K562 (cell line): Measurements from ENCODE around the gene ERN1. TPM values are rescaled to one million over a fixed set of nuclear protein-coding genes. Genes with fewer than 3 reads are reported as not detected.

Experiments used
- BCL6 ChIP-seq: fragments of 250-450 bp; sonication (Bioruptor Pico); IDR thresholded peaks from 2 replicates; pipeline ENCODE4 v1.4.0; 2020
- CSDE1 ChIP-seq, 2 experiments: fragments of 450-650 bp; IDR thresholded peaks; 2 replicates each; pipeline ENCODE4 v1.6.1; 2016; ENCODE audit warnings: mild to moderate bottlenecking in 1 of 2
- ESRRB ChIP-seq: fragments of 250-450 bp; sonication (Bioruptor Pico); IDR thresholded peaks from 2 replicates; pipeline ENCODE4 v1.5.0; 2020; ENCODE audit warnings: mild to moderate bottlenecking, moderate library complexity, borderline replicate concordance
- HEY1 ChIP-seq: fragments of 250-450 bp; sonication (Bioruptor Pico); IDR thresholded peaks from 2 replicates; pipeline ENCODE4 v1.5.0; 2020; ENCODE audit warnings: mild to moderate bottlenecking, moderate library complexity, borderline replicate concordance
- KAT8 ChIP-seq: fragments of 450-650 bp; IDR thresholded peaks from 2 replicates; pipeline ENCODE4 v1.6.1; 2016; ENCODE audit warnings: low read depth, mild to moderate bottlenecking
- MEF2D ChIP-seq: conservative IDR thresholded peaks from 2 replicates; pipeline ENCODE4 v1.6.1; 2016; ENCODE audit warnings: low read depth, missing genetic modification characterization, missing compliant biosample characterization
- PHF20 ChIP-seq: fragments of 450-650 bp; IDR thresholded peaks from 2 replicates; pipeline ENCODE4 v1.6.1; 2018; ENCODE audit not compliant: partially characterized antibody
- RBFOX2 ChIP-seq: fragments of 200-400 bp; formaldehyde crosslinking; IDR thresholded peaks from 2 replicates; pipeline ENCODE4 v1.6.1; 2017; ENCODE audit warnings: low read depth, mild to moderate bottlenecking, low read length, moderate library complexity
- STAG1 ChIP-seq: sonication (generic); formaldehyde crosslinking; IDR thresholded peaks from 2 replicates; pipeline ENCODE4 v1.5.0; 2020; ENCODE audit warnings: missing genetic modification reagents, borderline replicate concordance
- TEAD1 ChIP-seq, 2 experiments: fragments of 450-650 bp in 1 of 2; sonication (generic) in 1 of 2; formaldehyde crosslinking; IDR thresholded peaks; 2 replicates each; pipeline versions ENCODE4 v1.4.0 to v1.8.0; 2020 to 2022; ENCODE audit warnings: mild to moderate bottlenecking in 2 of 2, missing genetic modification reagents in 1 of 2
- TGIF2 ChIP-seq: sonication (generic); formaldehyde crosslinking; IDR thresholded peaks from 2 replicates; pipeline ENCODE4 v1.8.1; 2022; ENCODE audit warnings: mild to moderate bottlenecking, missing genetic modification reagents, moderate library complexity
- ZNF239 ChIP-seq: fragments of 250-450 bp; sonication (Bioruptor Pico); IDR thresholded peaks from 2 replicates; pipeline ENCODE4 v1.4.0; 2020; ENCODE audit warnings: mild to moderate bottlenecking
- ZNF3 ChIP-seq: fragments of 250-450 bp; sonication (Bioruptor Pico); IDR thresholded peaks from 2 replicates; pipeline ENCODE4 v1.5.0; 2021; ENCODE audit warnings: mild to moderate bottlenecking, moderate library complexity
- ZNF589 ChIP-seq: fragments of 200-800 bp; sonication (Bioruptor generic); IDR thresholded peaks from 2 replicates; pipeline ENCODE4 v1.6.1; 2016; ENCODE audit warnings: low read depth, missing genetic modification characterization, missing compliant biosample characterization
- ZNF699 ChIP-seq: fragments of 250-450 bp; sonication (Bioruptor Pico); IDR thresholded peaks from 2 replicates; pipeline ENCODE4 v1.8.0; 2021; ENCODE audit warnings: mild to moderate bottlenecking, moderate library complexity; ENCODE audit not compliant: insufficient replicate concordance
- polyA plus RNA-seq, 8 experiments: library from polyadenylated mRNA; depleted of rRNA in 4 of 8; stranded (reverse) in 5 of 8; unstranded in 3 of 8; fragments of >200 nt; fragmentation: Nextera tagmentation in 2 of 8; fragmentation: Illumina TruSeq in 1 of 8; extraction: Ambion mirVana in 2 of 8; extraction: Trizol in 1 of 8; gene quantifications; 2 replicates each; pipeline versions ENCODE4 v1.2.1 to v1.2.3, GENCODE V29; 2011 to 2014; ENCODE audit warnings: inconsistent platforms in 1 of 8, missing spikeins in 1 of 8
- total RNA-seq, 7 experiments: library from RNA; depleted of rRNA in 6 of 7; stranded (reverse); fragments of >200 nt in 6 of 7; fragmentation: Illumina TruSeq in 2 of 7; extraction: Trizol in 2 of 7; gene quantifications; 2 replicates each; pipeline versions ENCODE4 v1.2.1 to v1.2.3, GENCODE V29; 2011 to 2021; ENCODE audit warnings: low replicate concordance in 1 of 7
- TF ChIP-seq, protein P1 (sequence below), 2 experiments: fragments of 450-650 bp in 1 of 2; sonication (generic) in 1 of 2; formaldehyde crosslinking in 1 of 2; IDR thresholded peaks; 2 replicates each; pipeline versions ENCODE4 v1.7.1 to v1.9.0; 2016 to 2022; ENCODE audit warnings: inconsistent platforms in 1 of 2, mild to moderate bottlenecking in 1 of 2, missing genetic modification reagents in 1 of 2

The ERN1 gene
- total and polyA plus RNA-seq, 9 of the 15 experiments (the other 6 are each of a cell fraction or from before 2014, with no cell fraction given), result 2.1 to 22.5 (median 7.3) TPM

DNA sequence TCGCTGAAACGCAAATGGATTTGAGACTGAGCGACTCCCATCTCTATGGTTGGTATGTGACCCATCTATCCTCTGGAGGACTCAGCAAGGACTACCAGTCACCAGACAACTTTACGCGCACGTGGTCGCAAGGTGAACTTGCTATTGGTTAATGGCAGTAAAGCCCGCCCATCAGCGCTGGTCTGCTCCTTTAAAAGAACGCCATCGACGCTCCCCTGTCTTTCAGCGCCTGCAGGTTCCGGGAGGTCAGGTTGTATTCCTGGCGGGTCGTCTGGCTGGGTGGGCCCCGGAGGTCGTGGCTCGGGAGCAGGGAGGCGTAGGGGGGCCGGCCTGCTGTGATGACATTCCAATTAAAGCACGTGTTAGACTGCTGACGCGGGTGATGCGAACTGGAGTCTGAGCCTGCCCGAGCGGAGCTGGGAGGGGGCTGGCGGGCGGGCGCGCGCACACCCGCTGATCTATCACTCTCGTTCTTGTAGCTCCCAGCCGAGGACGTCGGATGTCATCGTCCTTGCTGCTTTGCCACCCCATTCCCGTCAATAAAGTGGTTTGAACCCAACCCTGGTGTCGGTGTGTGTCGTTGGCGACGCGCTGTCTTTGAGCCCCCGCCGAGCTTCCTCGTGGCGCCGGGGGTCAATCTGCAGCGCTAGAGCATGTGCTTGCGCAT is 15.9 kb upstream of the ERN1 start (continued):
- TF ChIP-seq TEAD1 (CRISPR knock-in tag; IDR thresholded peaks at IDR 0.05) (peak; percentile 14 to 95; a peak in 3 of 4 replicates), BCL6 (CRISPR knock-in tag) (no peak), ZNF699 (CRISPR knock-in tag) (no peak), CSDE1 (IDR thresholded peaks at IDR 0.05) (no peak), HEY1 (CRISPR knock-in tag) (no peak), TGIF2 (peak; percentile 84; the same call in 1 of the 2 replicates), MEF2D (no peak), RBFOX2 (peak; percentile 100), ESRRB (CRISPR knock-in tag) (0 out of 2 replicates have a peak, but pooled peaks have one; percentile 18), ZNF3 (CRISPR knock-in tag) (no peak), ZNF239 (CRISPR knock-in tag) (no peak), PHF20 (no peak), KAT8 (no peak), ZNF589 (CRISPR knock-in tag) (0 out of 2 replicates have a peak, but pooled peaks have one; percentile 58), STAG1 (CRISPR knock-in tag) (no peak)
- TF ChIP-seq, protein P1, sequence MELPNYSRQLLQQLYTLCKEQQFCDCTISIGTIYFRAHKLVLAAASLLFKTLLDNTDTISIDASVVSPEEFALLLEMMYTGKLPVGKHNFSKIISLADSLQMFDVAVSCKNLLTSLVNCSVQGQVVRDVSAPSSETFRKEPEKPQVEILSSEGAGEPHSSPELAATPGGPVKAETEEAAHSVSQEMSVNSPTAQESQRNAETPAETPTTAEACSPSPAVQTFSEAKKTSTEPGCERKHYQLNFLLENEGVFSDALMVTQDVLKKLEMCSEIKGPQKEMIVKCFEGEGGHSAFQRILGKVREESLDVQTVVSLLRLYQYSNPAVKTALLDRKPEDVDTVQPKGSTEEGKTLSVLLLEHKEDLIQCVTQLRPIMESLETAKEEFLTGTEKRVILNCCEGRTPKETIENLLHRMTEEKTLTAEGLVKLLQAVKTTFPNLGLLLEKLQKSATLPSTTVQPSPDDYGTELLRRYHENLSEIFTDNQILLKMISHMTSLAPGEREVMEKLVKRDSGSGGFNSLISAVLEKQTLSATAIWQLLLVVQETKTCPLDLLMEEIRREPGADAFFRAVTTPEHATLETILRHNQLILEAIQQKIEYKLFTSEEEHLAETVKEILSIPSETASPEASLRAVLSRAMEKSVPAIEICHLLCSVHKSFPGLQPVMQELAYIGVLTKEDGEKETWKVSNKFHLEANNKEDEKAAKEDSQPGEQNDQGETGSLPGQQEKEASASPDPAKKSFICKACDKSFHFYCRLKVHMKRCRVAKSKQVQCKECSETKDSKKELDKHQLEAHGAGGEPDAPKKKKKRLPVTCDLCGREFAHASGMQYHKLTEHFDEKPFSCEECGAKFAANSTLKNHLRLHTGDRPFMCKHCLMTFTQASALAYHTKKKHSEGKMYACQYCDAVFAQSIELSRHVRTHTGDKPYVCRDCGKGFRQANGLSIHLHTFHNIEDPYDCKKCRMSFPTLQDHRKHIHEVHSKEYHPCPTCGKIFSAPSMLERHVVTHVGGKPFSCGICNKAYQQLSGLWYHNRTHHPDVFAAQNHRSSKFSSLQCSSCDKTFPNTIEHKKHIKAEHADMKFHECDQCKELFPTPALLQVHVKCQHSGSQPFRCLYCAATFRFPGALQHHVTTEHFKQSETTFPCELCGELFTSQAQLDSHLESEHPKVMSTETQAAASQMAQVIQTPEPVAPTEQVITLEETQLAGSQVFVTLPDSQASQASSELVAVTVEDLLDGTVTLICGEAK (IDR thresholded peaks at IDR 0.05), result no peak; the same call in 1 of the 2 replicates
- TF ChIP-seq, protein P1 (CRISPR knock-in tag; IDR thresholded peaks at IDR 0.05), result no peak
